Glomerular visceral epithelial cell (primary cell): ENCODE results near the gene HTR7.
A peak's percentile ranks its signal among the peaks of the same experiment; 100 is the strongest.

ENCODE experiments used
- DNase-seq: peaks from one replicate; pipeline ENCODE4 v3.0.0-alpha.2; 2016; ENCODE audit errors: extremely low spot score

The HTR7 gene

DNA sequence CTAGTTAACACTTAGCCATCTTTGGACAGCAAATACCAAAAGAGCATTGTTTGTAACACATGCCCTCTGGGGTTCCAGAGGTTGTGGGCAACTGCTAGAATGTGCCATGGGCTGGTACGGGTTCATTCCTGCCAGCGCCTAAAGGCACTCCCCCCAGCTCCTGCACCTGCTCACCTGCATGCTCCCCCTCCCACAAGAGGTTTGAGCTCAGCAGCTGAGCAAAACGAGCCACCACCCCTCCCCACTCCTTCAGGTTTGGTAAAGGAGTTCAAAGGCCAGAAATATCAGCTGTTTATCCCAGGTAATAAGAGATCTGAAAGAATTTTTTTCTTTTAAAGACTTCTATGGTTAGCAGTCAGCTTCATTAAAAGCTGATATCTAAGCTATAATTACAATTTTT, 53.5 kb downstream of the HTR7 start:
- no peak for DNase-seq

GRCh38 chr10:90801608-90802007, 56.2 kb downstream of the HTR7 start:
- no peak for DNase-seq

GRCh38 chr10:90800232-90800796, 57.5 kb downstream of the HTR7 start:
- no peak for DNase-seq

GRCh38 chr10:90799172-90799571, 58.7 kb downstream of the HTR7 start:
- DNase-seq = no peak

GRCh38 chr10:90798482-90798881, 59.4 kb downstream of the HTR7 start:
- no peak for DNase-seq

GRCh38 chr10:90790422-90790821, 67.4 kb downstream of the HTR7 start:
- DNase-seq = no peak

DNA sequence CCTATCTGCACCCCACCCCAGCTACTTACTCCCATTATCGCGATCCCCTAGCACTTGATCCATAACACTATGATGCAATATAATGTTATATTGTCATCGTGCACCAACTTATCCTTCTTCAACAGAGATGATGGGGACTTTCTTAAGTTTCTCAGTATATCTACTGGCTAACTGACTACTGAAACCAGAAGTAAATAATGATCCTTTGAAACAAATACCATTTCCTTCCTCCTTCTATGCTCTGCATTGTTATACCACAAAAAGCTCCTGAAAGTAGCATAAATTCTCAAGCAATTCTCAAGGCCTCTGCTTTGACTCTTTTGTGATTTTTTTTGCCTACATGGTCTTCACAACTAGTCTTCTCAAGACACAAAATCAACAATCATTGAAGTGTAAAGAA, 68.9 kb downstream of the HTR7 start:
- no peak for DNase-seq

DNA sequence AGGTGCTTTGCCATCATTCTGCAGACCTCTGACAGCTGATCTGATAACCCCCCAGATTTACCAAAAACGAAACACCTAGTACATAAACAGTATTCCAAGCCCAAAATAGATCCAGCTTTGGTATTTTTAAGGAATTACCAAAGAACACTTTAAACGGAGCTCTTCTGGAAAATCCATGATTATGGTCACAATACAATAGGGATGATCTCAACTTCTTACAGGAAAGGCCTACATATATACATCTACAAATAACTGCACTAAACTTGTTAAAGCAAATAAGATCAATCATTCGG, 69.7 kb downstream of the HTR7 start:
- DNase-seq = no peak

DNA sequence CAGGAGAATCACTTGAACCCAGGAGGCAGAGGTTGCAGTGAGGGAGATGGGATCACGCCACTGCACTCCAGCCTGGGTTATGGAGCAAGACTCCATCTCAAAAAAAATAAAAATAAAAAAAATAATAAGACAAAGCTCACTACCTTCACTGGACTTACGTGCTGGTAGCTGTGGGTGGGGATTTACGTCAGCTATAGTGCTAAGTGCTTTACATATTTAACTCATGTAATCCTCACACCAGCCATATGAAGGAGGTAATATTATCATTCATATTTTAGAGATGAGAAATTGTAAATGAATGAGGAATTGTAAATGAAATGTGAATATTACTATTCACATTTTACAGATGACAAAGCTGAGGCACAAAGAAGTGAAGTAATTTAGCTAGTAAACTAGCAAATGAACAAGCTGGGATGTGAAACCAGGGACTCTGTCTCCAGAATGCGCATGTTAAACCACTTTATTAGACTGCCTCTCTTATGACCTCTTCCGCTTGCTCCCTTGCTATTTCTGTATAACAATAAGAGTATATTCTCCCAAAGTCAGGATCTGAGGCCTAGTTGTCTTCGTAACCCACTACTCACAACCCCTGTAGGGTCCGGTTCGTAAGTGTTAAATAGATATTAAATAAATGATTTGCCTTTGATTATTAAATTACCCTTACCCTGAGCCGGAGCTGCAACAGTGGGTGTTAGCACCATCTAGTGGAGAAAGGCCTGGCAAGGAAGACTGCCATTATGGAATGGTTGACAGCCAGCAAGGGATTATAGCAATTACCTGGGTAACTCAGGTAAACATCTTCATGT, 70.2 kb downstream of the HTR7 start:
- DNase-seq = peak; percentile 28

DNA sequence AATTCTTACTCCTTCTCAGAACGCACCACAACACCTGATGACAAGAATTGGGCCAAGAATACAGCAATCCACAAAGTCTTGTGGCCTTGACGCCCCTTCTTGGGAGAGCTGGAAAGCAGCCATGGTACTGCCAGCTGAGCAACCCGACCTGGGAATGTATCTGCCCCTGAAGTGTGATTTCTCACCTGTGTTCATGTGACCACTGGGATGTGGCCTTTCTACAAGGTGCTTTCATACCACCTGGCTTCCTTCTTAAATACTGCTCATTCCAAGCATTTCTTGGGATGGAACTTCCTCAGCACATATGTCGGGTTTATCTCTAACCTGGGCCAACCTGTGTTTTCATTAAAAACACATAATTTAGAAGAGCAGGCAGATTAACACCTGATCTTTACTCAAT, 72.1 kb downstream of the HTR7 start:
- DNase-seq = no peak

GRCh38 chr10:90784771-90785170, 73.1 kb downstream of the HTR7 start:
- DNase-seq = no peak

DNA sequence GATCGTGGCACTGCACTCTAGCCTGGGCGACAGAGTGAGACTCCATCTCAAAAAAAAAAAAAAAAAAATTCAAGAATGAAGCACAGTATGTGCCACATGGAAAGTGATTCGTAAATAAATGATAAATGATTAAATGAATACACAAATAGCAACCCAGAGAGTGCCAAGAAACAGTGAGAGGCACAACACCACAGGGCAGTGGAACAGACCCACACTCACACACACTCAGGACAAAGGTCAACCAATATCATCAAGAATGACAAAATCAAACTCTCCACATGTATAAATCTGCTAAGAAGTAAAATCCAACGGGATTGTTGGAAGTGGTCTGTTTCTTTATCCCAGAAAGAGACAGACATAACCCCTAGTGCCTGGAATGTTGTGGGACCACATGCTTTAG, 77.4 kb downstream of the HTR7 start:
- DNase-seq = no peak

DNA sequence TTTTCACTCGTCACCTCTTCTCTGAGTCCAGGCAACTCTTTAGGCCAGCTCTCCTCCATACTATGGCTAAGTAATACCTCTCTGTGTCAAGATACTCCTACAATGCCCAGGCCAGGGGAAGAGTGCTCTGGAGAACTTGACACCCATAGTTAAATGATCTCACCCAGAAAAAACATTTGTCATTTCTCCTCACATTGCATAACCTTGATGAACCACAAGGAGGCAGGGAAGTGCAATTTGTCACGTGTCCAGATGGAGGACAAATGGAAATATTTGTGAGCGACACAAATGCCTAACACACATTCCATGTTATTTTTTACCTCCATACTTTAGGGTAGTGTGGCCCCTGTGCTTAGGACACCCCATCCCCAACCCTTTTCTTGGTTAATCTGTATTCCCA, 78.3 kb downstream of the HTR7 start:
- DNase-seq = no peak

GRCh38 chr10:90777621-90778020, 80.2 kb downstream of the HTR7 start:
- no peak for DNase-seq

DNA sequence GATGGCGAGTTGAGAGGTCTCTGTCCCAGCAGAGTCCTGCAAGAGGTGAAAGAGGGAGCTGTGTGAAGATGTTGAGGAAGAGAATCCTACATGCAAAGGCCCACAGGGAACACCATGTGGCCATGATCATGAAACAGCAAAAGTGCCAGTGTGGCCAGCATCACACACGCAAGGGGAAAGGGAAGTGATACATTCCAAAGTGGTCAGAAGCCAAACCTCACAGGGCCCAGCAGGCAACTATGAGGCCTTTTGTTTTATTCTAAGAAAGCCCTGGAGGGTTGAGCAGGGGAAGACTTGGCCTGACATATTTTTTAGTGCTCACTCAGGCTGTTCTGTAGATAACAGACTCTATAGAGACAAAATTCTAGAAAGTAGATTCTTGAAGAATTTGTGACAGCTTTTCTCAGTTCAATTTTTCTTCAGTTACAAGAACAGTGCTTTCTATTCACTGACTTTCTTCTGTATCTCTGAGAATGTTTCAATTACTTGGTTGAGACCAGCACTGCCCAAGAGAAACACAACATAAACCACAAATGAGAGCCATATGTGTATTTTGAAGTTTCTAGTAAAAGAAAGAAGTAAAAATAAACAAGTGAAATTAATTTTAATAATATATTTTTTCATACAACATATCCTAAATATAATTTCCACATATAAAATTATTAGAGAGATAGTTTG, 82.3 kb downstream of the HTR7 start:
- no peak for DNase-seq

GRCh38 chr10:90769946-90770841, 87.6 kb downstream of the HTR7 start:
- no peak for DNase-seq

DNA sequence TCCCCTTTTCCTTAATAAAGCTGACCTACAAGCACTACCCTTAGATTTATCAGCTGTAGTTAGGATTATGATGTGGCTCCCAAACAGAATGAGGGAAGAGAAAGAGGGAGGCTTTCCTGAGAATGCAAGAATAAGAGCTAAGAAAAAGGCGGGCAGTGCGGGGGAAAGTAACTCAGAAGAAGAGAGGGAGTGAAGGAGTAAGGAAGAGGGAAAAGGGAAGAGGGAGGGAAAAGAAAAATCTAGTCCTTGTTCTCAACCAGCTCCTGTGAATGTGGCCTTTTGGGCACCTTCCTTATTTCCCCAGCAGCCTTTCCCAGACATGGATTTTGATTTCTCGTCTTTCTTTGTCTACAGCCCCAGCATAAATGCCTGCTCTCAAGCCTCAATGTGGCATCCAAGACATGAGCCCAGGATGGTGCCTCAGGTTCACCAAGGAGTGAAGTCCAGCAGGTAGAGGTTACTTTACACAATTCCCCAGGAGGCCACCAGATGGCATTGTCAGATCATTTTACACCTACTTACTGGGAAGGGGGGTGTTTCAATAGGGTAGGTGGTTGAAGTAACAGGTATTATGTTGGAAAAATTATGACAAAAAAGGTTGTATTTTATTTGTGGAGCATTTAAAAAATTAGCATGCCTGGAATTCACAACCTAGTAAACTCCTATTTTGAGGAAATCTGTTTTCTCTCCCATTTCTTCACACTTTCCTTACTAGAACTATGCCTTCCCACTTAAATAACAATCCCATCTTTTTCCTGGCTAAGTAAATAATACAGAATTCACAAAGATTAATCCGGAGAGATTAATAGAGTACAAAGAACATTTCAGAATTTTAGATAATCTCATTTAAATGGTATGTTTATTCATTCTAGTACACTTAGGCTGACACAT, 106.5 kb downstream of the HTR7 start:
- DNase-seq = peak; percentile 48

DNA sequence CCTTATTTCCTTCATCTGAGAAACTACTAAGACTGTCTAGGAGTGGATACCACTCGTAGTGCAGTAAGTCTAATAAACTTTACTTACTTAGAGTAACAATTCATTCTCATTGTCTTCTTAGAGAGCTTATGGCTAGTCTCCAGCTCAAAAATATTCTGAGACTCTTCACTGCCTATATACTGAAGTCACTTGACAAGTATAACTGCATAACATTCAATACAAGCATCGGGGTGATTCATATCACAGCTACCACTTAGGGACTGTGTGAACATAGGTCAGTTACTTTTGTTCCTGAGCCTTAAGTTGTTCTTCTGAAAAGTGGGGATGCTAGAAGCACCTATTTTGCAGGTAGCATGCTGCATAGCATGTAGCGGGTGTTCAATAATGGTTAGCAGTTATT, 111.0 kb downstream of the HTR7 start:
- no peak for DNase-seq

GRCh38 chr10:90745565-90745964, 112.3 kb downstream of the HTR7 start:
- DNase-seq = no peak

DNA sequence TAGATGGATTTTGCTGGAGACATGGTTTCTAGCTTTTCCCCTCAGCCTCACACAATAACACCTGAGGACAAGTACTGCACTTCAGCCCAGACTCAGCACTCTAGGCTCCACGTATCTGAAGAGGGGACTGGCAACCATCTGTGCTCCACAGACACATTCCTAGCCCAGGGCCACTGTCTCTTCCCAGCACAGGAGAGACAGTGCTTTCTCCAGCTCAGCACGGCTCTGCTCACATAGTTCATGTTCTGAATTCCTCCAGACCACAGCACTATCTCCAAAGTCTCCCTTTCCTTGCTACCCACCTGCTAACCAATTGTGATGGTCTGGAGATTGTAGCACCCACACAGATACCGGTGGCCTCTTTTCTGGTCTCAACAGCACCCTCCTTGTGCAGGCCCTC, 114.5 kb downstream of the HTR7 start:
- no peak for DNase-seq

DNA sequence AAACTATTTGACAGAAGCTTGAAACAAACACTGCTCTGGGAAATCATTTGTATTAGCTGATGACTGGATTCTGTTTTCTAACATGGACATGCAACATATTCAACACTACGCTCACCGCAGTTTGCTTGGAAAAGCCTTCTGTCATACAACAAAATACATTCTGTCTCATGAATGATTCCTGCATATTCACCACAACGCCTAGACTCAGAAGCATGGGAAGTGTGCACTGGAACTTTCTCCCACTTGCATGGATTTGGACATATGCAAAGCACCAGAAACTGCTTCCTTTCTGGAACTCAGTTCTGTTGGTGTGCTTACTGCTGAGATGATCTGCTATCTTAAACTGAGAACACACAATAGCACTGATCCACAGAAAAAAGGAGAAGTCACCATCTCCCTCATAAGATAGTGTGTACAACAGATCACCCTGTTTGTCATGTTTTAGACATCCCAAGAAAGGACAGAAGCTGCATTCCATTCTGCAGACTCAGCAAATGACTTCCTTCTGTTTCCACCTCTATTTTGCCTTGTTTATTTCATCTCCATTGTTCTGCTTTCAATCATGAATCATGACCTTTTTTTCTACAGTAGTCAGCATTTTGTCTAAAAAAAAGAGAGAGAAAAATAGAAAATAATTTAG, 115.8 kb downstream of the HTR7 start:
- no peak for DNase-seq
